IMR-90 (cell line): ENCODE measurements around the gene COLGALT1. TPM values are rescaled to one million over a fixed set of nuclear protein-coding genes. Genes with fewer than 3 reads are reported as not detected.

Experiments used
- ATAC-seq: fragments of 200-7000 bp; cut with Tn5 transposase; 2 replicates; pipeline ENCODE4 v1.9.1; 2020; ENCODE audit warnings: low read depth, mild to moderate bottlenecking, moderate library complexity
- BruUV-seq: library from RNA; stranded (reverse); fragments of 400-500 nt; replicated peaks from 2 replicates; lab custom pipeline; 2021; lab: Mats Ljungman, UMichigan
- CTCF ChIA-PET: fragments of 300-600 bp; formaldehyde crosslinking; extraction: SDS; loops from one replicate; lab custom pipeline; 2021; ENCODE audit warnings: antibody characterized with exemption; lab: Yijun Ruan, JAX
- POLR2A ChIA-PET: fragments of 300-600 bp; sonication (Branson Sonifier 250); formaldehyde crosslinking; loops from one replicate; lab custom pipeline; 2022; ENCODE audit warnings: antibody characterized with exemption; ENCODE audit not compliant: unreplicated experiment; lab: Charles Lee
- DNase-seq: peaks from one replicate; pipeline ENCODE4 v3.0.0; 2013
- H2AFZ ChIP-seq: replicated peaks from 2 replicates; pipeline ENCODE3; 2013; ENCODE audit warnings: low read length, mild to moderate bottlenecking; ENCODE audit not compliant: poor library complexity
- H2AK5ac ChIP-seq: 2 replicates; pipeline ENCODE4 v1.6.1; 2013; ENCODE audit warnings: low read depth, low read length, inconsistent platforms
- H2AK9ac ChIP-seq: replicated peaks from 2 replicates; pipeline ENCODE3; 2013; ENCODE audit warnings: mild to moderate bottlenecking, low read depth, low read length, moderate library complexity; ENCODE audit not compliant: poor library complexity
- H2BK120ac ChIP-seq: 2 replicates; pipeline ENCODE4 v1.6.1; 2013; ENCODE audit warnings: low read depth, low read length, inconsistent platforms
- H2BK15ac ChIP-seq: 3 replicates; pipeline ENCODE4 v1.6.1; 2013; ENCODE audit warnings: low read depth, low read length, inconsistent platforms
- H2BK20ac ChIP-seq: 2 replicates; pipeline ENCODE4 v1.6.1; 2013; ENCODE audit warnings: low read depth, mild to moderate bottlenecking, inconsistent platforms, low read length, moderate library complexity
- H2BK5ac ChIP-seq: 2 replicates; pipeline ENCODE4 v1.6.1; 2013; ENCODE audit warnings: mild to moderate bottlenecking, low read depth, low read length, inconsistent platforms; ENCODE audit not compliant: poor library complexity, severe bottlenecking
- H3K14ac ChIP-seq: replicated peaks from 2 replicates; pipeline ENCODE4 v1.6.1; 2013; ENCODE audit warnings: low read depth, low read length, inconsistent platforms
- H3K18ac ChIP-seq: 2 replicates; pipeline ENCODE4 v1.6.1; 2013; ENCODE audit warnings: low read depth, low read length, control low read depth
- H3K23ac ChIP-seq: 2 replicates; pipeline ENCODE4 v1.6.1; 2013; ENCODE audit warnings: low read depth, low read length, inconsistent platforms
- H3K27ac ChIP-seq: 2 replicates; pipeline ENCODE4 v1.5.1; 2013; ENCODE audit warnings: mild to moderate bottlenecking, control low read depth, low read length; ENCODE audit not compliant: insufficient read depth
- H3K27me3 ChIP-seq: 2 replicates; pipeline ENCODE4 v1.6.1; 2013; ENCODE audit warnings: low read length; ENCODE audit not compliant: control insufficient read depth, insufficient read depth
- H3K36me3 ChIP-seq: 2 replicates; pipeline ENCODE4 v1.6.1; 2013; ENCODE audit warnings: low read length, mixed read lengths; ENCODE audit not compliant: control insufficient read depth, insufficient read depth
- H3K4ac ChIP-seq: 2 replicates; pipeline ENCODE4 v1.6.1; 2013; ENCODE audit warnings: low read depth, low read length, inconsistent platforms
- H3K4me1 ChIP-seq: 2 replicates; pipeline ENCODE4 v1.6.1; 2013; ENCODE audit warnings: low read length, mixed read lengths; ENCODE audit not compliant: control insufficient read depth, insufficient read depth
- H3K4me2 ChIP-seq: 2 replicates; pipeline ENCODE4 v1.6.1; 2013; ENCODE audit warnings: low read depth, mild to moderate bottlenecking, control low read depth, low read length, moderate library complexity
- H3K4me3 ChIP-seq: 2 replicates; pipeline ENCODE4 v1.5.1; 2013; ENCODE audit warnings: low read depth, mild to moderate bottlenecking, control low read depth, low read length, moderate library complexity; ENCODE audit not compliant: insufficient read depth
- H3K56ac ChIP-seq: 2 replicates; pipeline ENCODE4 v1.6.1; 2013; ENCODE audit warnings: low read length, inconsistent platforms; ENCODE audit not compliant: insufficient read depth; ENCODE audit errors: extremely low read depth
- H3K79me1 ChIP-seq, 2 experiments: 2 replicates each; pipeline ENCODE4 v1.6.1; 2013; ENCODE audit warnings: low read length in 2 of 2, inconsistent platforms in 1 of 2, low read depth in 1 of 2
- H3K9ac ChIP-seq: 2 replicates; pipeline ENCODE4 v1.6.1; 2013; ENCODE audit warnings: low read depth, low read length, control low read depth
- H3K9me1 ChIP-seq: 2 replicates; pipeline ENCODE4 v1.6.1; 2013; ENCODE audit warnings: low read length, inconsistent platforms; ENCODE audit not compliant: insufficient read depth
- H3K9me3 ChIP-seq: 2 replicates; pipeline ENCODE4 v1.6.1; 2013; ENCODE audit warnings: low read length; ENCODE audit not compliant: control insufficient read depth, insufficient read depth
- H4K20me1 ChIP-seq: 2 replicates; pipeline ENCODE4 v1.6.1; 2013; ENCODE audit warnings: low read length, inconsistent platforms; ENCODE audit not compliant: insufficient read depth
- H4K5ac ChIP-seq: 2 replicates; pipeline ENCODE4 v1.6.1; 2013; ENCODE audit warnings: mild to moderate bottlenecking, low read depth, low read length, control low read depth
- H4K8ac ChIP-seq, 2 experiments: 2 replicates each; pipeline ENCODE4 v1.6.1; 2013; ENCODE audit warnings: low read depth in 2 of 2, low read length in 2 of 2, control low read depth in 1 of 2, inconsistent platforms in 1 of 2
- H4K91ac ChIP-seq: 2 replicates; pipeline ENCODE4 v1.6.1; 2013; ENCODE audit warnings: low read depth, low read length, inconsistent platforms; ENCODE audit not compliant: insufficient read depth
- BHLHE40 ChIP-seq: fragments of 150-350 bp; IDR thresholded peaks from 2 replicates; pipeline ENCODE4 v1.6.1; 2016; ENCODE audit warnings: mild to moderate bottlenecking, low read depth, low read length
- CEBPB ChIP-seq: IDR thresholded peaks from 2 replicates; pipeline ENCODE4 v1.6.1; 2012; ENCODE audit warnings: low read depth, low read length, improper control_type of control experiment
- CHD1 ChIP-seq: IDR thresholded peaks from 2 replicates; pipeline ENCODE4 v1.6.1; 2012; ENCODE audit warnings: low read depth, low read length, improper control_type of control experiment
- CTCF ChIP-seq: conservative IDR thresholded peaks from 2 replicates; pipeline ENCODE4 v1.5.1; 2012; ENCODE audit warnings: mild to moderate bottlenecking, low read depth, low read length, improper control_type of control experiment
- FOS ChIP-seq: fragments of 150-350 bp; IDR thresholded peaks from 2 replicates; pipeline ENCODE4 v1.6.1; 2016; ENCODE audit warnings: low read depth, low read length
- MAFK ChIP-seq: IDR thresholded peaks from 2 replicates; pipeline ENCODE4 v1.6.1; 2012; ENCODE audit warnings: low read depth, low read length, improper control_type of control experiment
- MAZ ChIP-seq: IDR thresholded peaks from 2 replicates; pipeline ENCODE4 v1.6.1; 2012; ENCODE audit warnings: low read depth, mild to moderate bottlenecking, low read length, improper control_type of control experiment, moderate library complexity, borderline replicate concordance
- MXI1 ChIP-seq: IDR thresholded peaks from 2 replicates; pipeline ENCODE4 v1.6.1; 2012; ENCODE audit warnings: low read depth, mild to moderate bottlenecking, low read length, moderate library complexity, borderline replicate concordance
- NFE2L2 ChIP-seq: fragments of 150-350 bp; IDR thresholded peaks from 2 replicates; pipeline ENCODE4 v1.6.1; 2016; ENCODE audit warnings: low read depth, mild to moderate bottlenecking, low read length
- POLR2A ChIP-seq: IDR thresholded peaks from 2 replicates; pipeline ENCODE4 v1.6.1; 2012; ENCODE audit warnings: mild to moderate bottlenecking, low read depth, low read length
- RAD21 ChIP-seq: IDR thresholded peaks from 2 replicates; pipeline ENCODE4 v1.6.1; 2012; ENCODE audit warnings: low read length, improper control_type of control experiment
- RCOR1 ChIP-seq: IDR thresholded peaks from 2 replicates; pipeline ENCODE4 v1.6.1; 2012; ENCODE audit warnings: mild to moderate bottlenecking, low read length, improper control_type of control experiment; ENCODE audit not compliant: insufficient replicate concordance
- RFX5 ChIP-seq: IDR thresholded peaks from 2 replicates; pipeline ENCODE4 v1.8.0; 2012; ENCODE audit warnings: low read depth, mild to moderate bottlenecking, low read length, moderate library complexity
- SMC3 ChIP-seq: fragments of 150-350 bp; IDR thresholded peaks from 2 replicates; pipeline ENCODE4 v1.6.1; 2016; ENCODE audit warnings: low read depth, mild to moderate bottlenecking, antibody characterized with exemption, low read length, moderate library complexity
- USF2 ChIP-seq: fragments of 150-350 bp; IDR thresholded peaks from 2 replicates; pipeline ENCODE4 v1.6.1; 2017; ENCODE audit warnings: mild to moderate bottlenecking, antibody characterized with exemption, low read length, low read depth
- WGBS, 2 experiments: methylation state at CpG; one replicate each; pipeline versions ENCODE4 v1.1.5 to v1.1.7; 2013; ENCODE audit warnings: missing lambda C conversion rate in 2 of 2; ENCODE audit not compliant: insufficient read length in 1 of 2; ENCODE audit errors: extremely low coverage in 2 of 2; 5-methylcytosine and 5-hydroxymethylcytosine counted together
- dilution Hi-C: fragments of 300-500 bp; cut with HindIII; formaldehyde crosslinking; loops from one replicate; pipeline ENCODE4 v1.14.3; 2018; ENCODE audit warnings: low sequenced_read_pairs; ENCODE audit not compliant: unreplicated experiment
- in situ Hi-C: fragments of 300-500 bp; cut with MboI; formaldehyde crosslinking; loops from 3 replicates; pipeline ENCODE4 v1.14.3; 2019; ENCODE audit warnings: low sequenced_read_pairs, inconsistent platforms, mixed read lengths
- intact Hi-C: fragments of 100-400 bp; cut with micrococcal nuclease; formaldehyde crosslinking; loops from 2 replicates; pipeline ENCODE4 v1.10.0; 2022
- polyA plus RNA-seq, 3 experiments: library from polyadenylated mRNA; depleted of rRNA; stranded (reverse); fragments of >200 nt; gene quantifications; 2 replicates each; pipeline ENCODE4 v1.2.3, GENCODE V29; 2012; ENCODE audit warnings: low replicate concordance in 1 of 3
- total RNA-seq: library from RNA; depleted of rRNA; stranded (reverse); fragments of >200 nt; gene quantifications from 2 replicates; pipeline ENCODE4 v1.2.3, GENCODE V29; 2012
- TF ChIP-seq, protein P1 (sequence below): fragments of 150-350 bp; IDR thresholded peaks from 2 replicates; pipeline ENCODE4 v1.6.1; 2016; ENCODE audit warnings: low read depth, mild to moderate bottlenecking, low read length, moderate library complexity, borderline replicate concordance

COLGALT1 gene
- total and polyA plus RNA-seq, 2 of the 4 experiments (the other 2 are of a cell fraction) = 77.1 to 117 TPM

DNA sequence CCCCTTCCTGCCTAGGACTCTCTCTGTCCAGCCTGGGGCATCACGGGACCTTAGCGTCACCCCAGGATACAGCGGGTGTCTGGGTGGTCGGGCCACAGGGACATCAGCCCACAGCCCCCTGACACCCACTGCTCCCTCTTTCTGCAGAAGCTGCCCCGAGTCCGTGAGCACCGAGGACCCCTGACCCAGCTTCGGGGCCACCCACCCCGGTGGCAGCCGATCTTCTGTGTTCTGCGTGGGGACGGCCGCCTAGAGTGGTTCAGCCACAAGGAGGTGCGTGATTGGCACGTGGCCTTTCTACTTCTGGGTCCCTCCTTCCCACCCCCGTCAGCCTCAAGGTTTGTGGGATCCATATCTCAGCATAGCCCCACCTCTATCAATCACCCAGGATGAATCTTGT is 23.3 kb upstream of the COLGALT1 start:
- Histone ChIP-seq H3K4ac (no peak overlapping the region), H3K18ac (no peak overlapping the region), H4K5ac (no peak overlapping the region), H3K27ac (no peak overlapping the region), H3K23ac (no peak overlapping the region), H3K9me3 (peaks cover 12% of the 10 kb centered on the region), H2BK20ac (no peak overlapping the region), H3K56ac (no peak overlapping the region), H3K36me3 (no peaks in the 10 kb centered on the region), H2BK15ac (no peak overlapping the region), H3K27me3 (peaks cover 7% of the 10 kb centered on the region; the same call in 1 of the 2 replicates), H2AFZ (no peak overlapping the region), H3K4me3 (no peak overlapping the region), H3K14ac (no peak overlapping the region), H4K8ac (no peak overlapping the region), H3K4me1 (peaks cover 2% of the 10 kb centered on the region; the same call in 1 of the 2 replicates), H4K20me1 (no peaks in the 10 kb centered on the region), H2BK120ac (no peak overlapping the region), H3K4me2 (no peak overlapping the region), H2AK9ac (no peak overlapping the region), H3K9ac (no peak overlapping the region), H3K9me1 (peaks cover 3% of the 10 kb centered on the region; the same call in 1 of the 2 replicates), H3K79me1 (no peaks in the 10 kb centered on the region), H4K91ac (no peak overlapping the region), H2AK5ac (no peak overlapping the region; the same call in 1 of the 2 replicates), H2BK5ac (no peak overlapping the region)
- no peak for TF ChIP-seq FOS
- TF ChIP-seq, protein P1, sequence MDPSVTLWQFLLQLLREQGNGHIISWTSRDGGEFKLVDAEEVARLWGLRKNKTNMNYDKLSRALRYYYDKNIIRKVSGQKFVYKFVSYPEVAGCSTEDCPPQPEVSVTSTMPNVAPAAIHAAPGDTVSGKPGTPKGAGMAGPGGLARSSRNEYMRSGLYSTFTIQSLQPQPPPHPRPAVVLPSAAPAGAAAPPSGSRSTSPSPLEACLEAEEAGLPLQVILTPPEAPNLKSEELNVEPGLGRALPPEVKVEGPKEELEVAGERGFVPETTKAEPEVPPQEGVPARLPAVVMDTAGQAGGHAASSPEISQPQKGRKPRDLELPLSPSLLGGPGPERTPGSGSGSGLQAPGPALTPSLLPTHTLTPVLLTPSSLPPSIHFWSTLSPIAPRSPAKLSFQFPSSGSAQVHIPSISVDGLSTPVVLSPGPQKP = no peak
- TF ChIP-seq RCOR1 = no peak
- TF ChIP-seq POLR2A = no peak
- no peak for TF ChIP-seq RFX5
- TF ChIP-seq RAD21 = no peak
- no peak for TF ChIP-seq MAFK
- TF ChIP-seq NFE2L2 = no peak
- no peak for TF ChIP-seq MAZ
- TF ChIP-seq CTCF = no peak
- no peak for TF ChIP-seq MXI1
- no peak for TF ChIP-seq USF2
- no peak for TF ChIP-seq CEBPB
- no peak for TF ChIP-seq SMC3
- no peak for TF ChIP-seq CHD1
- no peak for TF ChIP-seq BHLHE40
- ATAC-seq (no peak), DNase-seq (no peak)
- BruUV-seq = no TSS peak
- CTCF ChIA-PET = no interaction called here
- dilution Hi-C loops = no loop called here
- POLR2A ChIA-PET = no interaction called here
- in situ Hi-C loops = no loop called here
- WGBS, 2 experiments = 71% methylated on average over 1 of the region's 16 CpGs; no CpG with 5 or more reads in 1 of the 2 experiments
- intact Hi-C loops = no loop called here
